ENCODE results near the gene NAA20. TPM values are rescaled to one million over a fixed set of nuclear protein-coding genes. Genes with fewer than 3 reads are reported as not detected.

NAA20 gene, protein sequence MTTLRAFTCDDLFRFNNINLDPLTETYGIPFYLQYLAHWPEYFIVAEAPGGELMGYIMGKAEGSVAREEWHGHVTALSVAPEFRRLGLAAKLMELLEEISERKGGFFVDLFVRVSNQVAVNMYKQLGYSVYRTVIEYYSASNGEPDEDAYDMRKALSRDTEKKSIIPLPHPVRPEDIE
- 49.4 and 50.9 TPM in 2 replicates for total RNA-seq (2014; rRNA removed; shearing (Covaris generic))

DNA sequence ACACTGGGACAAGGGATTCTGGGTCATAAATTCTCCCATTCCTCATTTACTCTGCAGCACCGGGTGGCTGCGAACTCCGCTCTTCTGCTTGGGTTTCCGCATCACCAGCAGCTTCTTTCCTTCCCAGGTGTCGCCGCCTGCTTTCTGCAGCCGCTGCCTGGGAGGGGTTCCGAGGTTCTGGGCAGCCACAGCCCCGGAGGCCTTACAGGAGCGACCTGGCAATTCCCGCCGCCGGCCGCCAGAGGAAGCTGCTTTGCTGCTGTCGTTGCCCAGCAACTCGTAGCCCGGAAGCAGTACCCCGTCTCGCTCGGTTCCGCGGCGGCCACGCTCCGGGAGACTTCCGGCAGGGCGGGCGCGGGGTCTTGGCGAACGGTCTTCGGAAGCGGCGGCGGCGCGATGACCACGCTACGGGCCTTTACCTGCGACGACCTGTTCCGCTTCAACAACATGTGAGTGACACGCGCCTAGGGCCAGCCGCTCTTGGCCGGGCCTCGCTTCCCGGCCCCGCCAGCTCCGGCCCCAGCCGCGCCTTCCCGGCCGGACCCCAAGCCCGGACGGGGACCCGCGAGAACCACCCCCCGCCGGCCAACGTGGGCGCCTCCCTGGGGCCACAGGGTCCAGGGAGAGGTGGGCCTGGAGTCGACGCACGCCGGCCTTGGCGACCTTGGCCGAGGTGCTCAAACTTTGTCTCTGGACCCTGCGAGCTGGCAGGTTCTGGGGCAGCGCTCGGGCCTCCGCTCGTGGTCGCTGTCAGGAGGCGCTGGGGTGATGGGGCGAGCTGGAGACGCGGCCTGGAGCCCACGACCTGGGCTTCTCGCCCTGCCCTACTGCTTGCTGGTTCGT is at the start of gene NAA20:
Gene NAA20 (plus strand): TSS at position 362 of the 843 bp plus-strand sequence. CDS start 35 bp downstream, at position 397.
- peak; percentile 95 for DNase-seq (ENCODE audit: low spot score)

DNA sequence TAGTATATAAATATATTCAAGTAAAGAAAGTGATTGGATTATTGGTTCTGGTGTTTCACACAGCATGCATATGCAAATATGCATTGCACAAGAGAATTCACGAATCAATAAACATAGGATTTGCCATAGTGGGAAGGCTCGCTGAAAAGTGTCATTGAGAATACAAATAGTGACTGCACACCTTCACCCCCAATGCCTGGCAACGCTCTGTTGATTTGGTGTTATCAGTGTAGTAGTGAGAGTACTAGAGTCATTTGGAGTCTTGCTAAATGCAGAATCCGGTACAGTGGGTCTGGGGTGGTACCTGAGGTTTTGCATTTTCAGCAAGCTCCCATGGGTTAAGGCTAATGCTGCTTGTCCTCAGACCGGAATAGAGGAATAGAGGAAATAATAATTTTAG is 49.7 kb upstream of the NAA20 start:
- no peak for DNase-seq (ENCODE audit: low spot score)

DNA sequence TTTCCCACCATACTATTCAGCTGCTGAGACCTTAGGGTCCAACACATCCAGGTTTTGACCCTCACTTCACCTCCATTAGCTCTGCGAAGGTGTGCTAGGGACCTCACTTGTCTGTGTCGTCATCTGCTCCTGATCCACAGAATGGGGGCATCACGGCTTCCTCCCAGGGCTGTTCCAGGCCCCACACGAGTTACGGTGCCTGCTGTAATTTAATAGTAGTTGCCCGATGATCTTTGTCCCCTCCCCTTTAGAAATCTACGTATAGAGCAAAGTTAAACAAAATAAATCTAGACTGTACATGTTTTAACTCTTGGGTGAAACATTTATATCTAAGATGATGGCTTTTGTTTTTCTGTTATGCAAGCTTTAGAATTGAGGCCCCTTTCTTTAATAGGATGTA is 49.1 kb upstream of the NAA20 start:
- DNase-seq (ENCODE audit: low spot score): no peak

DNA sequence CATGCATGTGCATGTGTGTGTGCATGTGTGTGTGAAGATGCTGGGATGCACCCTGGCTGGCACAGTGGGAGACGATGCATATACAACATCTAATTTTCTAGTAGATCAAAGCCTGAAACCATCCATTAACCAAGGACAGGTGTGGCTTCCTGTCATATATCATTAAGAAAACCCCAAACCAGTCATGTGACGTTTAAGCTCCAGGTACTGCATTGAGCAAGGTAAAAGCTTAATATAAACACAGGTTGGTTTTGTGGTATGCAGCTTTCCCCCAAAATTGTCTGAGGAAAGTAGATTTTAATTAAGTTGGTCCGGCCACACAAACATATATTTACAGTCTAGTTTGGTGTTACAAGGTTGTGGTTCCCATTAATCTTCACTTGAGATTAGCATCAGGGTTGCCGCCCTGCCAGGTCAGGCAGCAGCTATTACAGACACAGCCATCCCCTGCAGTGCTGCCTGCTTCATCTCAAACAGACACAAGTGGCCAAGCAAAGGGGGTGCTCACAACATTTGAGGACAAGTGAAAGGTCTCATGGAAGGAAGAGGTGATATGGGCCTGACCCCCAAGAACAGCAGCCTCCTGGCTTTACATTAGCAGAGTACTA is 48.6 kb upstream of the NAA20 start:
- peak; percentile 21 for DNase-seq (ENCODE audit: low spot score)

DNA sequence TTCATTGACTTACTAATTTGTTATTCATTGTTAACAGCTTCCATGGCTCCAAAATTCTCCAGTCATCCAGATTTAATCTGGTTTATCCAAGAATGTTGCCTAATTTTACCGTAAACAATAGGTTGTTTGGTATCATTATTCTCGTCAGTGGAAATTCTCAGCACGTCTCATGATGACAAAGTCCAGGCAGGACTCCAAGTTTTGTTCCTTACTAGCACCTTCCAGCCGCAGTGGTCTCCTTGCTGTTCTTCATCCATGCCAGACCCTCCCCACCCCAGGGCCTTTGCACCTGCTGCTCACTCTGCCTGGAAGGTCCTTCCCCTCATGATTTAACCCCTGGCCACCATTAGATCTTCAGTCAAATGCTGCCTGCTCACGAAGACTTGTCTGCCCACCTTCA is 48.1 kb upstream of the NAA20 start:
- no peak for DNase-seq (ENCODE audit: low spot score)

DNA sequence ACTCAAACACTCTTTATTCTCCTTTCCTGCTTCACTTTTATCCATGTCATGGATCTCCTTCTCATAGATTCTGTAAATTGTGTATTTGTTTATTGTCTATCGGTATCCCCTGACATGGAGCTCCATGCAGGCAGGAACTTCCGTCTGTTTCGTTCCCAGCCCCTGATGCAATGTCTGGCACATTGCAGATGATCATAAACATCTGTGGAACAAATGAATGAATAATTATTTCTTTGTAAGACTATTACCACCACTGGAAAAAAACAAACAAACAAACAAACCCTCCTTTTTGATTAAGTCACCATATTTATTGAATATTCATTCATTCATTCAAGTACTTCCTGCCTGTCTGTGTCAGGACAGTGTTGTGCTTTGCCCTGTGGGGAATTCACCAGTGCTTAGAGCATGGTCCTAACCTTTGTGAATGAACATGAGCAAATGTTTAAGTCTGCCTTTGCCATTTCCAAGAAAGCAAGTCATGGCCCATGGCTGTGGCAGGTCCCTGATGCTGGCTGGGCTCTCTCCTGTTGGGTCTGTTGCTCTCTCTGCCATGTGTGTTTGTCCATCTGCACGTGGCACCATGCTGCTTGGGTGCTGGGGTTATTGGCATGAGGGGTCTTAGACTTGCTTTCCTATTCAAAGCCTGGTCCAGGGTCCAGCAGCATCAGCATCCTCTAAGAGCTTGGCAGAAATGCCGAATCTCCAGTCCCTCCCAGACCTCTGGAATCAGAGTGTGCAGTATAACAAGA is 47.5 kb upstream of the NAA20 start:
- DNase-seq (ENCODE audit: low spot score): no peak

DNA sequence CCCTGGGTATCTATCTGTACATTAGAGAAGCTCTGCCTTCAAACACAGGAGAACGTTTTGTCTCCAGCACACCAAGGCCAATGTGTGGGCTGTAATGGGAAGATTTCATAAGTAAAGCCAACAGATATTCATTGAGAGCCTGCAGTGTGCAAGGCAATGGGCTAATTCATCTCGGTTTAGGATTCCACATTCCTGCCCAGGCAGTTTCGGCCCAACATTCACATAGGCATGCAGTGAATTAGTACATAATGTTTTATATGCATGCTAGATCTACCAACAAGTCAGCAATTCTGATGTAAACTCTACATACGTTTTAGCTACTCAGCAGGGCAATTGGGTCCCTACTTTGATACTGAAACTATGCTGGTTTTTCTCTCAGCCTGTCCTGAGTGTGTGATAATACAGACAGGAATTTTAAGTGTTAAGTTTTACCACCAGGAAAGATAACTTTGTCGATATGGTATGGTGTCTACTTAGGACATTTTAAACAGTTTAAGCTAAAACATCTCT is 46.9 kb upstream of the NAA20 start:
- DNase-seq (ENCODE audit: low spot score): no peak

DNA sequence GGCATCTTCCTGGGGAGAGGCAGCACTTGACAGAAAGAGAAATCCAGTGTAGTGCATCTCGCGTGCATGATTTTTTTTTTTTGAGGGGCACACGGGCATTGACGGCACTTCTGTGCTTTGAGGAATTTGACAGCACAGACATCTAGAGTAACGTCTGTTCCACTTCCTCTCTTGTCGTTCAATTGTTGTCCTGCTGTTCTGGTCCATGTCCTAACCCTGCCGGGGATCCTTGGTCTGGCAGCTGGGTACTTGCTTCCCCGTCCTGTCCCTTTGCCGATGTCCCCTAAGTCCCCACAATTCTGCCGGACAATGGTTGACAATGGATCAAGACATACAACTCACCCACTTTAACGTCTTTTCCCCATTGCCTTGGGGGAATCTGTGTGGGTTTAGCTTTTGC is 46.0 kb upstream of the NAA20 start:
- DNase-seq (ENCODE audit: low spot score): no peak

DNA sequence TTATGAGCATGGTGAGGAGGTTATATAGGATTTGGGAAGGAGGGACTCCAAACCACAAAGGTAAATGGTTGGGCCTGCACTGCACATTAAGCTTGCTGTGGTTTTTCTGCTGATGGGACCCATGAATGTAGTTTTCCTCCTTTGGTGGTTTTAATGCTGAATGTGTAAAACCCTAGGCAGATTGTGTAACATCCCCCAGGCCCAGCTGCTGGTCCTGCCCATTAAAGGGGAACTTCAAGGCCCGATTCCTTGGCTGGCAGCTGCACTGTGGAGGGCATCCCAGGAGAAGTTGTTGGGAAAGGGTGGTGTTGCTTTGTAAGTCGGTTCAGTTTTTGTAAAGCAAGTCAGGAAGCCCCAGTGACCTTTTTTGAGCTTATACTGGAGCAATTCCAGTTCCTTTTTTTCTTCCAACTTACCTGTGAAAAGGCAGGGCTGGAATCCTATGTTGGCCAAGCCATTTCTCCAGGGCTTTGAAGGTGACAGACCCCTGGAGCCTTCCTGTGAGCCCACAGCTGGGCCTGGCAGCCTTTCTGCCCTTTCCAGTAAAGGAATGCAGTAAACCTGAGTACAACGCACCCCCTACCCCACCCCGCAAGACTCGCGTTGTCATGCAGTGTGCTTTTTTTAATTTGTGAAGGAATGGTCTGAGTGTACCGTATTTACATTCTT is 43.1 kb upstream of the NAA20 start:
- peak; percentile 30 for DNase-seq (ENCODE audit: low spot score)

DNA sequence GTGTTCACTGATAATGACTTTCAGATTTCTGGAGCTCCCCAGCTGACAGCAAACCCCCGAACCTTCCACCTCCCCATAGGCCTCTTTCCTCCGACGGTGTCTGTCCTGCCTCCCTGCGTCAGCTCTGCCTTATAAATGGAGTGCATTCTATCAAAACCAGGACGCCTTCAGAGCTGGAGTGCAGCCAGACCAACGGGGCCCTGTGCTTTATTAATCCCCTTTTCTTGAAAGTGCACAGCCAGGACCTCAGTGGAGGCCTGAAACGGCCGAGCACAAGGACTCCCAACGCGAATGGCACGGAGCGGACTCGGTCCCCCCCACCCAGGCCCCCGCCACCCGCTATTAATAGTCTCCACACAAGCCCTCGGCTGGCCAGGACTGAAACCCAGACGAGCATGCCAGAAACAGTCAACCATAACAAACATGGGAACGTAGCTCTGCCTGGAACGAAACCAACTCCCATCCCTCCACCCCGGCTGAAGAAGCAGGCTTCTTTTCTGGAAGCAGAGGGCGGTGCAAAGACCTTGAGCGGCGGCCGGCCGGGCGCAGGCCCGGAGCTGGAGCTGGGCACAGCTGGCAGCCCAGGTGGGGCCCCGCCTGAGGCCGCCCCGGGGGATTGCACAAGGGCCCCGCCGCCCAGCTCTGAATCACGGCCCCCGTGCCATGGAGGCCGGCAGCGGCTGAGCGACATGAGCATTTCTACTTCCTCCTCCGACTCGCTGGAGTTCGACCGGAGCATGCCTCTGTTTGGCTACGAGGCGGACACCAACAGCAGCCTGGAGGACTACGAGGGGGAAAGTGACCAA is 42.3 kb upstream of the NAA20 start:
- DNase-seq (ENCODE audit: low spot score): peak; percentile 79

DNA sequence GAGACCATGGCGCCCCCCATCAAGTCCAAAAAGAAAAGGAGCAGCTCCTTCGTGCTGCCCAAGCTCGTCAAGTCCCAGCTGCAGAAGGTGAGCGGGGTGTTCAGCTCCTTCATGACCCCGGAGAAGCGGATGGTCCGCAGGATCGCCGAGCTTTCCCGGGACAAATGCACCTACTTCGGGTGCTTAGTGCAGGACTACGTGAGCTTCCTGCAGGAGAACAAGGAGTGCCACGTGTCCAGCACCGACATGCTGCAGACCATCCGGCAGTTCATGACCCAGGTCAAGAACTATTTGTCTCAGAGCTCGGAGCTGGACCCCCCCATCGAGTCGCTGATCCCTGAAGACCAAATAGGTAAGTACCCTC is 41.7 kb upstream of the NAA20 start:
- DNase-seq (ENCODE audit: low spot score): peak; percentile 58

DNA sequence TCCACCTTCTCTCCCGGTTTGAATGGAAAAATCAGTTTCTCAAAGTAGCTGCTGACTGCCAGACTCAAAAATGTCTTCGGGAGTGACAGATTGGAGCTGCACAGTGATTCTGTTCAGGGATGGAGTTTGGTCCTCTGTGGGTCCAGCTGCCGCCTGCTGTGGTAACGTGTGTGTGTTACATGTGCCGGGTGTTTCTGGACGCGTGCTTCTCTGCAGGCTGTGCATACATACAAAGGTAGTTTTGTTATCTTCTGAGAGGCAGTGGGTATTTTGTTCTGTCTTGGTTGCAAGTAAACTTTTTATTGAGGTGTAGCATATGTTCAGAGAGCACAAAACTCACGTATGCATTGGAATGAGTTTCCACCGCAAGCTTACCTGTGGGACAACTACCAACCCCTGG is 41.3 kb upstream of the NAA20 start:
- peak; percentile 63 for DNase-seq (ENCODE audit: low spot score)

DNA sequence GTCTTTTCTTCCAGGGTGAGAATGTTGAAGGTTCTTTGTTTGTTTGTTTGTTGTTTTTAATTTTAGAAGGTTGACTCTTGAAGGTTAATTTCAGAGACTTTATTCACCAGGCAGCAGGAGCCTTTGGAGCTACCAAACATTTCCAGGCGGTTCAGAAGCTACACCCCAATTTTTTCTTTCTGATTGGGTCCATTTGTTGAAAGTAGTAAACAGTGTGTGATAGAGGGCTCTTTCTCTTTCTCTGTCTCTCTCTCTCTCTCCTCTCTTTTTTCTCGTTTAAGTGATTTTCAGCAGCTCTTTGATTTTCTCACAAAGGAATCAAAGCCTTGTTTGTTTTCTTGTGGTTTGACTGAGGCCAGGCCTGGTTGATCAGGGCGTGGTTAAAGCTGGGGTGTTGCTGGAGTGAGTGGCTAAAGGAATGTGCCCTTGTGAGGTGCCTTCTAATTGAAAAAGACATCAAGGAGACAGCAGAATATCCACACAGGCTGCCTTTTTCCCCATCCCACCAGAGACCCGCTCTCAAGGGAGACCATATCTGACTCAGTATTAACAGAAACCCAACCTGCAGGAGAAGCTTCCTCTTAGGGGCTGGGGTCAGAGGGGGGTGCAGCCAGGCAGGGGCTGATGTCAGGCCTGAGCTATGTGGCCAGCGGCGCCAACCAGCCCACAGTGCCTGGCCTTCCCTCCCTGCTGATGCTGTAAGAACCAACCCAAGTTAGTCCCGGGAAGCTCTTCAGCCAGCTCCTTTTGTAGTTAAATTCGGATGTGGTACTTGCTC is 40.4 kb upstream of the NAA20 start:
- peak; percentile 77 for DNase-seq (ENCODE audit: low spot score)

DNA sequence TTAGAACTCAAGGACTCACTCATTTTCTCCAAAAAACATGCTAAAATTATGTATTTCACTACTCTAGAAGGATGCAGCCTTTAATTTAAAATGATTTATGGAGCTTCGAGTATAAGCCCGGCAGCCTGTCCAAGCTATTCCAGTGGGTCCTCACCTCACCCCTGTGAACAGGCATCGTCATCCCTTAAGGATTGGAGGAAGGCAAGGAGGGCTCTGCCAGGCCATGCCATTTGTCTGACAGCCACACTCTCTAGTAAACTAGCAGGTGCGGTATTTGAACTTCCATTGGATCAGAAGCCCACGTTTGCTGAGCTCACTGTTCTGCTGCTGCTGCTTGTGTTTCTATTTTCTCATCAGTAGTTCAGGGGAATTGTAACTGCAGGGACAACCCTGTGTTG is 39.8 kb upstream of the NAA20 start:
- DNase-seq (ENCODE audit: low spot score): no peak

DNA sequence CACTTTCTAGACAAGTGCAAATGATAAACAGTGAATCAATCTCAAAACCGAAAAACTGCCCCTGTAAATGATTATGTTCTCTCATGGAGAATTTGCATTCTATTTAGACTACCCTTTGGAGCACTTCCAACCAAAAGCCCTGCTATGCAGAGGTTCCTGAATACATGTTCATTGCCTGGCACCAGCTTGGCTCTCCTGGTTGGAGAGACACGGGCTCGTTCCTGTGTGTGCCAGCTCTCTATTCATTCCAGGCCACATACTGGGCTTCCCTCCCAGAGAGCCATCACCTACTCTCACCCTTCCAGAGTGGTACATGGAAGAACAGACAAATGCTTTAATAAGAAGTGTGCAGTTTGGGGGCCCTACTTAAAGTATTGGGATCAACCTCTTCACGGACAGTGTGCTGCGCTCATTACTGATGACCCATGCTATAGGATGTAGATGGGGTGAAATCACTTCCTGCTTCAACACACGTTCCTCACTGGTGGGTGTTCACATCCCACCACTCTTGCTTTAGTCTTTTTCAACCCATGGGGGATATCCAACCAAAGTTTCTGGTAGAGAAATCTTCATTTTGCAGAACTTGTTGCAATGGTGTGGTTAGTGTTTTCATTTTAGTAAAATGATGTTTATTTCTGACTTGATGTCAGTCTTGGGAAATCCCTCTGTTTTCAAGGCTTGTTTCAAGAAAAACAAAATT is 38.5 kb upstream of the NAA20 start:
- DNase-seq (ENCODE audit: low spot score): no peak

DNA sequence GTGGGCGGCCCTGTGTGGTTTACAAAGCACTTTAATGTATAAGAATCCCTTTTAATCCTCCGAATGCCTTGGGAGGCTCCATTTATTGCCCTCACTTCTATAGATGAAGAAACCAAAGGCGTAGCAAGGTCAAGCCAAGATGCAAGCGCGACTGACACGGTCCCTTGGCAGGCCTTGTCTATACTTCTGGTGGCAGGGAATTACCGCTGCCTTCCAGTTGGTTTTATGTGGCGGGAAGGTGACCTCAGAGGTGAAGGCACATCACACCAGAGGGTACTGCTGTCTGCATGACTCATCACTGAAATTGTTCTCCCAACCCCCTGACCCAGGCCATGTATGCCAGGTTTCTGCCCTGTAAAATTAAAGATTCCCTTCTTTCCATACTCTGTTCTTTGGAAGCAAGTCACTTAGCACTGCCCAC is 36.1 kb upstream of the NAA20 start:
- DNase-seq (ENCODE audit: low spot score): peak; percentile 27

DNA sequence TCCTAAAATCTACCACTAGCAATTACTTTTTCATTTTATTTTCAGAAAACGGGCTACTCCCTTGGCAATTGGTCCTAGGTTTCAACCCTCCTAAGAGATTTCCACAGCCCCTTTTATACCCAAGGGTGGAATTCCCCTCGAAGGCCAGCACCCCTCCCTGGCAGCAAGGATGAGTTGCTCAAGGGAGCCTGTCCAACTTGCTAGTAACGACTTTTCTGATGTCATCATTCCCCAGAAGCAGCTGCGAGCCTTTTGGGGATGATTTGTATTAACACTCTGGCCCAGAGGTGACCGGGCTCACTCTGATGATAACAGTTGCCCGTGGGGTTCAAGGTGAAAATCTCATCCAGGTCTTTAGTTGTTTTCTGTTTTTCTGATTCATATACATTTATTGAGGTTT is 30.7 kb upstream of the NAA20 start:
- no peak for DNase-seq (ENCODE audit: low spot score)

DNA sequence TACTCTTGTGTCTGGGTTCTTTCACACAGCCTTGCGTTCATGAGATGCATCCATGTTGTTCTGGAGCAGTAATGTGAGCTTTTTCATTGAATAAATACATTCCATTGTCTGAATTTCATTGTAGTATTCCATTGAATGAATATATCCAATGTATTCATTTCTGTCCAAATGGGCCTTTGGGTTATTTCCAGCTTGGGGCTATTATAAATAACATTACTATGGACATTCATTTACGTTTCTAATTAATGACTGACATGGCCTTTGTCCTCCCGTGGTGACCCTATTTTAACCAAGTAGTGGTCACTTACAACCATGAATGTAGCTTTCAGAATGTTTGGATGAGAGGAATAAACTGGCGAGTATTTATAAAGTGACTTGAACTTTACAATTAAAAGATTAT is 30.1 kb upstream of the NAA20 start:
- no peak for DNase-seq (ENCODE audit: low spot score)

DNA sequence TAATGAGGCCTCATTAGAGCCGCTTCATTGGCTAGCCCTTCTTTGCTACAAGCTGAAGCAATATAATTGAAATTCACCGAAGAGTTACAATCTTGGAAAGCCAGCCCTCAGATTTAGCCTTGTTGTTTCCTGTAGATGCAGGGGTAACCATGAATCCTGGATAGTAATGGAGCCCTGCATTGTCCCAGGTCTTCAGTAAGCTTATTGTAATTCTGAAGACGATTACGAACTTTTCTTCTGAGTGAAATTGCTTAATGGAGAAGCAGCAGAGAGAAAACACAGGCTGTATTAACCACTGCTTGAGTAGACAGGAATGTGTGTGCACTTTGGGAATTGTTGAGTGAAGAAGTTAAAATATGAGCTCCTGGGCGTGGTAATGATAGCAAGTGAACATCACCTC is 26.3 kb upstream of the NAA20 start:
- DNase-seq (ENCODE audit: low spot score): no peak
